GM18498 (cell line): Measurements from ENCODE around the gene ATP8A2.

Experiments
- ATAC-seq: cut with Tn5 transposase; IDR thresholded peaks from one replicate; pipeline ENCODE4 v1.9.1; 2021; ENCODE audit warnings: mild to moderate bottlenecking, moderate library complexity; ENCODE audit not compliant: unreplicated experiment

Gene ATP8A2

DNA sequence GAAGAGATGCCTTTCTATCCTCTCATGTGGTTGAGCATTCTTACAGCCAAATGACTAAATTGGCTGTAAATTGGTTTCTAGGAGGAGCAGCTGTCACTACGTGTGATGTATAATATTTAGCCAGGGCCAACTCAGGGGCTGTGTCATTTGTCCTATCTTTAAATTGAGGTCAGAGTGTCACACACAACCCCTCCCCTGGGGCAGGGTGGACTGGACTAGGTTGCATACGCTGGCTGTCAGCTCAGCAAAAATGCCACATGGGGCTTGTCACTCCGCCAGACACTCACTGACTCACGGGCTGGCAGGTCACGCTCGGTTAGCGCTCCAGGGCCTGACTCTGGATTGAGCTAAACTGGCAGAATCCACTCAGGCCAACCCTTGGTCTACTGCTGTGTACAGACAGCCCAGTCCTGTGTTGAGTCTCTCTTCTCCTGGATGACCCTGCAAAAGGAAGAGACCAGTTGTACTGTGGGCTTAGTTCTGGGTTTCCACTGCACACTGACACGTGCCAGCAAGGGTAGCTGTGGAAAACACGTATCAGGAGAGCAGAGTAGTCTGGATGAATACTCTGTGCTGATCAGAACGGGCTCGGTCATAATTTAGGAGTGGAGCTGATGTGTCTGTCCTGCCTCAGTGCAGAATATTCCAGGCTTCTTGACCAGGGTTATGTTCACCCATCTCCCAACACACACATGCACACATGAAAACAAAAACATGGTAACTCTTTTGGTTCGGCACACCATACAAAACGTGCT, 650.9 kb downstream of the ATP8A2 start:
- ATAC-seq, result no peak

DNA sequence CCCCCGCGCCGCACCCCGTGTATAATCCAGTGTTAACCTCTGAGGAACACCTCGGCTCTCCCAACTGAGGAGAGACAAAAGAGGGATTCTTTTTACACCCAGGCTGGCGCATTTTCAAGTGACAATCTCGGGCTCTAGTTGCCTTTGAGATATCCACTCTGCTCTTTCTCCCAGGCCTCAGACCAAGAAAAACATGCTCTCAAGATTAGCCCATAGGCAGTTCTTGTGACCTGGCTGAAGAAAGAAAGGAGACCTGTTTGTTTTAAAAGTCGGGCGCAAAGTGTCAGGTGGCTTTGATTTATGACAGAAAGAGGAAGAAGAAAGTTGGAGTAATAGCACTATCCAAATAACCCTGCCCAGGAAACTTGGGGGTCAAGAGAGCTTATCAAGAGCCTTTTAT, 652.8 kb downstream of the ATP8A2 start:
- ATAC-seq, result no peak

GRCh38 chr13:26025196-26025595, 653.4 kb downstream of the ATP8A2 start:
- ATAC-seq, result no peak

DNA sequence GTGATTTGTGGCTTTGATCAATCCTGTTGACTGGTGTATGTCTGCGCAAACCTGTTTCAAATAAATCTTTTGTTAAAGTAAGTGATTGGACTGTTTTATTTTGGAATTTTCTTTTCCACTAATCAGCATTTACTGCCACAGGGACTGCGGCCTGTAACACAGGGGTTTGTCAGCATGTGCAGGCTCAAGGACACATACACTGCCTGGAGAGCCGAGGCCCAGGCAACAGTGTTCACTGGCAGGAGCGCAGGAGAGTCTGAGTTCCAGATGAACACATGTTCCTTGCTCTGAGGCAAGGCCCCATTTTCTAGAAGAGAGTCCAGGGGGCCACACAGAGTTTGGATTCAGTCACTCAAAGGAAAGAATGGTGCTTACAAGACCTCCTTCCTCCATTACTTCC, 654.0 kb downstream of the ATP8A2 start:
- ATAC-seq, result no peak

DNA sequence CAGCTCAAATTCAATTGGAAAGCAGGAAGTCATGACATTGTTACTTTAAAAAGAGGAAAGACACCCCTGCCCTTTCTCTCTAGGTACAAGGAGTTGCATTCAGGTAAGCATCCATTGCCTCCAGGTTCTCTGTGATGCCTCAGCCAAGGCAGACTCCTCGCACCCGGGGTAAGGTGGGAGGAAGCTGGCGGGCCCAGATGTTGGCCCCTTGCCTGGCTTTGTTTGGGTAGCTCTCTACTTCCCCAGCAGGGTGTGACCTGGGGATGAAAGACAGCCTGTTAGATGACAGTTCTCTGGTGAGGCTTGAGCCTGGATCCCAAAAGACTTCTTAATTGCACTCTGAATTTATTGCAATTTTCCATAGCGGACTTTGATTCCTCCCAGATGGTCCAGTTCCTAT, 654.4 kb downstream of the ATP8A2 start:
- ATAC-seq, result no peak

DNA sequence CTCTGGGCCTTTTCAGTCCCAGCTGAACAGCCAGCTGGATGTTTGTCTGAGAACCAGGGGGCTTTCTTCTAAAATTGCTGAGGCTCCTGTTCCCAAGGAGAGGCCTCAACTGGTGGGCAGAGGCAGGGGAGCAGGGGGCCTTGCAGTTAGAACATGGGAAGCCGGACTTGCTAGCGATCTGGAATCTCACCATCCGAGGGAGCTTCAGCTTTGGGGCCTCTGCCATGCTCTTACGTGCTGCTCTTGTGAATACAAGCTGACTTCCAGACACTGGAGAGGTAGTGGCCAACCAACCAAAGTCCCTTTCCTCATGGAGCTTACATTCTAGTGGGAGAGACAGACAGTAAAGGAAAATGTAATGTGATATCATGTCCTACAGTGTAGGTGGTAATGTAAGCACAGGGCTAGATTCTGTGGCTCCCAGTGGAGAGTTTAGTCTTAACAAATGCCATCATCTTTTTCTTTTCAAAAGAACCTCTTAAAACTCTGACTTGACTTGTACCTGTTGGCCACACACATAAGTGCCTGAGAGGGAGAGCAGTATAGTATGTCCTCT, 657.9 kb downstream of the ATP8A2 start:
- ATAC-seq, result no peak

DNA sequence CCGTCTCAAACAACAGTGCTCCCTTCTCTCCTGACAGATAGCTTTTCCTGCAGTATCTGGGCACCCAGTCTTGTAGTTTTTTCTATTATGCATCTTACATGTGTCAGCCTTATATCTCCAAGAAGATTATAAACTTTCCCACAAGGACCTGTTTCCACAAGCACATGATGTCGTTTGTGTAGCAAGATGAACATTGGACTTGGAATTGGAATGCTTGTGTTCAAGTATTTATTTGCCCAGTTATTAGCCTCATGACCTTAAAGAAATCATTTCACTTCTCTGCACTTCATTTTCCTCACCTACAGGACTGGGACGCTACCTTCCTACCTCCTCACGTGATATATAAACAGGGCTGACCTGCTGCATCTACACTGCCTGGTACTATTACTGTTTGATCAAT, 658.6 kb downstream of the ATP8A2 start:
- ATAC-seq, result no peak

DNA sequence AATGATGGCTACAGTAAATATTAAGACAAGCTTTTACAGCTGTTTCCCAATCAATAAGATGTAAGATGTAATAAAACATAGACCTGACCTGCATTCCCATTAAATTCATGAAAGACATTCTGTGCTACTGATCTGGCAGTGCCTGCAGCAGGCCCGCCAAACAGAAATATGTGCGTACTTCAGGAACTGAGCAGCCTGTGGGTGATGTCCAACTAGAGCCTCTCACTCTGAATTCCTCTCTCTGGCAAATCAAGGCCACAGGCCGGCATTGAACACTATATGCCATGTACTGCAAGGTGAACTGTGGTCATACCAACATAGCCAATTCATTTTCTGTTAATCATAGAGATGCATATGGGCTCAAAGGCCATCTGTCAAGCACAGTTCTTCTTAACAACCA, 662.2 kb downstream of the ATP8A2 start:
- no peak for ATAC-seq

- ATAC-seq, result no peak
These were observed 664.6 kb downstream of the ATP8A2 start for GRCh38 chr13:26036383-26036782.

DNA sequence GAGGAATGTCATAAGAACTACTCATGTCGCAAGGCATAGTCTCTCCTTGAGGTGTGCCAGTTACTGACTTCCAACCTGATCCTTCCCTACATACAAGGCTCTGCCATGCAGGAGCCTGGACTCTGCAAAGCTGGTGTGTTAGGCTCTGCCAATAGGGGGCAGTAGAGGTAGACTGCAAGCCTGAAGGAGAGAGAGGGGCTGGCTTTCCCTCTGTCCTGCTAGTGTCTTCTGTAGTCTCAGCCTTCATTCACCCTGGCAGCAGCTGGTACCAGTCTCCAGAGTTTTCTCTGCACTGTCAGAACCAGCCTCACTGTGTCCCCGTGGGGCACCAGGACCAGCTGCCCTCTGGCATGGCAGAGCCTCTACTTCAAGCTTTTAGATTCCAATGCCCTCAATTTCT, 665.5 kb downstream of the ATP8A2 start:
- no peak for ATAC-seq

DNA sequence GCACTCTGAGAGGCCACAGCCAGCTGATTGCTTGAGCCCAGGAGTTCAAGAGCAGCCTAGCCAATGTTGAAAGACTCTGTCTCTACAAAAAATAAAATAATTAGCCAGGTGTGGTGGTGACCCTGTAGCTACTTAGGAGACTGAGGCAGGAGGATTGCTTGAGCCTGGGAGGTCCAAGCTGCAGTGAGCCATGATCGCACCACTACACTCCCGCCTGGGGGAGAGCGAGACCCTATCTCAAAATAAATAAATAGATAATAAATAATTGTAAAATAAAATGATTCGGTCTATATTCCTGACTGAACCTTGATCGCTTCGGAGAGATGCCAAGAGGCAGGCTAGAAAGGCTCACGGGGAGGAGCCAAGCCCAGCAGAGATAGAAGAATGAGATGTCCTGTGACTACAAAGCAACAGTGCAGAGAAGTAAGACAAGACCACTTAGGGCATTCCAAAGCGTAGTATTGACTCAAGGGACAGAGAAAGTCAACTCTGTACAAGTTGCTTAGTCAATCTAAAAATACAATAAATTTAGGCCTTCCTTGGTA, 667.2 kb downstream of the ATP8A2 start:
- no peak for ATAC-seq

DNA sequence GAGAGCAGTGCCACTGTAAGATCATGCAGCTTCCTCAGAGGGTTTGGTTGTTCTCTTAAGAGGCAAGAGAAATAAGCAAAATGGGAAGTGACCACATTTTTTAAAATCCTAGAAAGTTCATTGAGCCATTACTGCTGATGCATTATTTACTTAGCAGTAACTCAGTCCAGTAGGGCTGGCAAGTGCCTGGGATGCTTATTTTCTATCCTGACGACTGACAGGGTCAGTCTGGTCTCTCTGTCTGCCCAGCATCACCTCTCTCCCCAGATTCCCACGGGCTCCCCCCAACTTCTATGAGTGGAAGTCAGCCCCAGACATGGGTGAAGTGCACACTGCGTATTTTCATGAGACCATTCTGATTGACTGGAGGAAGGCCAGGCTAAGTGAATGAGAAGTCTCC, 669.7 kb downstream of the ATP8A2 start:
- ATAC-seq, result no peak

DNA sequence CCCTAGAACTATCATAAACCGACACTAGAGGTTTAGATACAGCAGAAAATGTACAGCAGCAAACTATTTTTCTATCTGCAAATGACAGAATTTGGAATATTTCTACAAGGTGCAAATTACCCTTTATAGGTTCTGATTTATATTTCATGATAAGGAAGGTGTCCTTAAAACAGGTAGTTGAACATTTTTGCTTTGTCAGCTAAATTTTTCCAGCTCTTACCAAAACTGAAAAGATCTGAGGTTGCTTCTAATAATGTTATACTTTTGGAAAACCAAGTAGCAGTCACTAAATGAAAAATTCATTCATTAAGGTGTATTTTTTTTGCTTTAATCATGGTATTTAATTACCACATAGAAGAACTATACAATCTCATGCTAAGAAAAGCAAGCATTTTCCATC, 671.0 kb downstream of the ATP8A2 start:
- ATAC-seq, result no peak

GRCh38 chr13:26045142-26045541, 673.4 kb downstream of the ATP8A2 start:
- no peak for ATAC-seq

DNA sequence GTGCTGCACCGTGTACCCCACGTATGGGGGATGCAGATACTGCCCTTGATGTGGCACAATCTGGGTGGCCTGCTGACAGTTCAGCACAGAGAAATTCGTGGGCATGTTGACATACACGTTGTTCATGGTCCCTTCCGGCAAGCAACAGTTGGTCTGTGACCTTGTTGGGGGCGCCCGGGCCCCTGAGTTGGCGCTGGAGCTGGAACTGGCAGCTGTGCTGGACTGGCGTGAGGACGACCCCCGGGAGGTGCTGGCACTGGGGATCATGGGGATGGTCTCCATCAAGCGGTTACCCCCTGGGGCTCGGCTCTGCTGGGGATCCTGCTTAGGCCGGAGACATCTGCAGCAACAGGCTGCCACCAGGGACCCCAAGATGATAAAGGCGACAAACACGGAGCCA, 674.9 kb downstream of the ATP8A2 start:
- no peak for ATAC-seq

DNA sequence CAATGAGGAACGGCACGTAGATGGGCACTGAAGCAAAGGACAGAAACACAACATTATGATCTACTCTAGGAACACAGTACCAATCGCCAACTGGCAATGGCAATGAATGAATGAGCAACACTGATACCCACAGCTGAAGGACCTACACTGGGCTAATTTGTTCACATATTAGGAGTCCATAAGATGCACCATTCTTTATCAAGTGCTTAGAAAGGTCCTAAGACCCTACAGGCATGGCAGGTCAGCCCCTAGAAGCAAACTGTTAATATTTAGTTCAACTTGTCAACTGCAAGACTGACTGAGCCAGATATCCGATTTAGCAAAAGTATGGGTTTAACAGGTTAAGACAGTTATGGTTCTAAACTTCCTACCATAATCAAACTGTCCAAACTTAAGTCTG, 675.3 kb downstream of the ATP8A2 start:
- no peak for ATAC-seq

DNA sequence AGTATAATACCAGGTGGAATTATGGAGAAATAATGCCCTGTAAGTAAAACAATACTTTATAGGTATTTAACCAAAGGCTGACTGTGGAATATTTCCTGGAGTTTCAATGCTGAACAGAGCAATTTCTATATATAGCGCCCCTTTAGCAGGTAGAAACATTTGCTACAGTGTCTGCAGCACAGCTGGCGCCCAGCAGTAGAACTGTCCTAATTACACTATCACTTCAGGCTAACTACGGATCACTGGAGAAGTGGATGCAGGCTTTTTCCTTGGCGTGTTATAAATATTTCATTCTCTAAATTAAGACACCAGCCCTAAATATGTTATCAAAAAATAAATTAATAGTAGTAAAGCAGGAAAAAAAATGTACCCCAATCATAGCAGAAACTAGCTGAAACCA, 677.0 kb downstream of the ATP8A2 start:
- no peak for ATAC-seq

DNA sequence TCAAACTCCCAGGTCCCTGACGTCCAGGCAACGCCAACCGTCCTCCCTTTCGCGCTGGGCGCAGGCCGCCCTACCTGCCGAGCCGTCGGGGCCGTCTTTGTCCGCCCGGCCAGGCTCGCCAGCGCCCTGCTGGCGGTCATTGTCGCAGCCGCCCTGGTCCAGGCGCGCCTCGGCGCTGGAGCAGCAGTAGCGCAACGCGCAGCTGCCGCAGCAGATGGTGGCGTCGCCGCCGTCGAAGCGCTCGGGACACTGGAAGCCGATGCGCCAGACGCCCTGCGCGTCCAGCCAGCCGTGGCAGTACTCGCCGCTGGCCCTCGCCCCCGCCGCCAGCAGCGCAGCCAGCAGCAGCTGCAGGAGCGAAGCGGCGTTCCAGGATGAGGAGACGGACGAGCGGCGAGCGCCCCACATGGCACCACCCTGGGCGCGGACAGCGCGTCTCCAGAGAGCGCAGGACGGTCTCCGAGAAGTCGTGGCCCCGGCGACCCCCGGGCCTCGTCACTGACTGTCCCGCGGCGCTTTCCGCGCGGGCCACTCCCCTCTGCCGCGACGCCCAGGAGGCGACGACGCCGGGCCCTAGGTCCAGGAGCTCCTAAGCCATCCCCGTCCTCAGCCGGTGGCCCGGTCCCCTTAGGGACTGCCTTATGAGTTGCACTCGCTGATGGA, 678.9 kb downstream of the ATP8A2 start:
- no peak for ATAC-seq

- no peak for ATAC-seq
These were observed 679.5 kb downstream of the ATP8A2 start for GRCh38 chr13:26051231-26051656.

GRCh38 chr13:26051657-26052311, 680.0 kb downstream of the ATP8A2 start, which contains the start of gene SHISA2:
Gene SHISA2 (minus strand): TSS chr13:26052016. CDS start chr13:26050975, 1,041 bp downstream.
- ATAC-seq, result no peak

- no peak for ATAC-seq
These were observed 680.6 kb downstream of the ATP8A2 start for GRCh38 chr13:26052337-26052736.
